HG03280 (cell line): Measurements from ENCODE around the gene SLC25A38.
A peak's percentile ranks its signal among the peaks of the same experiment; 100 is the strongest.
"Not testable (repeated sequence)": the region's sequence is repeated elsewhere in the genome, so short reads cannot be mapped to it uniquely, and the experiment has no call there.

Experiments used
- ATAC-seq: cut with Tn5 transposase; IDR thresholded peaks from one replicate; pipeline ENCODE4 v1.9.1; 2021; ENCODE audit warnings: mild to moderate bottlenecking, moderate library complexity; ENCODE audit not compliant: unreplicated experiment

The SLC25A38 gene

DNA sequence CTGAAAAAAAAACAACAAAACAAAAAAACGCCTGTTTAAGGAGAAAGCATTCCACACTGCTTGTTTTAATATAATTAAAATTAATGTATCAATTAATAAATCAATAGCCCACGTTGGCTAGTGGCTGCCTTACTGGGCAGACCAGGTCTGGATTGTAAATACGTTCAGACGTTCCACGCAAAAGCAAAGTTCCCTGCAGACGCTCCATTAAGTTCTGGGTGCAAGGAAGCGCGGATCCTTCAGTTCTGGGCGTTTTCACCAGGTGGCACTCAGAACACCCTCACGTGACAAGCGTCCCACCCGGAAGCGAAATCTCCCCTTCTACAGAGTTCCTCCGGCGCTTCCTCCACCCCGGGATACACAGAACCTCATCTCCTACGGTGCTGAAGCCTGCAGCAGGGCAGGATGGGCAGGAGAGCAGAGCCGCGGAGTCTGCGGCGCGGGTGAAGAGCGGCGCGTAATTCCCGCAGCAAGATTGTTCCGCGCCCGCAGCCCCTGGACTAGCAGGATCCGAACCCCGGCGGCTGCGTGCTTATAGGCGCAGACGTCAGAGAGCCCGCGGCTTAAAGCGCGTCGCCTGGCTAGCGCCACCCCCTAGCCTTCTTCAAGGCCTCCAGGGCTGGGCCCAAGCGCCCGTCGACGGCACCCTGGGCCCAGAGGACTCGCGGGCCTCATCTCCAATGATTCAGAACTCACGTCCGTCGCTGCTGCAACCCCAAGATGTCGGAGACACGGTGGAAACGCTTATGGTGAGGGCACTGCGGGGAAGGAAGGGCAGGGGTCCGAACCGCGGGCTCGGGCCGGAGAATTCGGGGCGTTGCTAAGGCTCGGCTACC is at the start of gene SLC25A38:
Gene SLC25A38, plus strand, starts transcription at position 326 of the 836 bp plus-strand sequence. Its CDS starts 355 bp downstream, at position 681.
- ATAC-seq, result peak; percentile 71

GRCh38 chr3:39333607-39334006 is 49.6 kb upstream of the SLC25A38 start:
- no peak for ATAC-seq

DNA sequence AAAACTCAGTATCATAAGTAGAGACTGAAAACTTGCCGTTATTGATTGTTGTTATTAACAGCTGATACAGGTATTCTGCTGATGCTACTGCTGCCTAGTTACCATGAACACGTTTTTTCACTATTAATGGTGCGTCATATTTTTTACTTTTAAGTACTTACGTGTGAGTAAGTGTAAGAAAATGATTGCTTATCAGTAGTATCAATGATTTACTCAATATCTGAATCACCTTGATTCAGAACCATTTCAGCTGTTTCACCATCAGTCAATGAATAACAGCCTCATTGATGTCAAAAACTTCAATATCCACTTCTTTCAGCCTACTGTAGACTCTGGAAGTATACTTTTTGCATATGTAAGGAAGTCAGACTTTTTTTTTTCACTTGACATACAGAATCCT is 49.0 kb upstream of the SLC25A38 start:
- no peak for ATAC-seq

- ATAC-seq, result no peak
Observed at GRCh38 chr3:39338201-39338600, 45.0 kb upstream of the SLC25A38 start.

DNA sequence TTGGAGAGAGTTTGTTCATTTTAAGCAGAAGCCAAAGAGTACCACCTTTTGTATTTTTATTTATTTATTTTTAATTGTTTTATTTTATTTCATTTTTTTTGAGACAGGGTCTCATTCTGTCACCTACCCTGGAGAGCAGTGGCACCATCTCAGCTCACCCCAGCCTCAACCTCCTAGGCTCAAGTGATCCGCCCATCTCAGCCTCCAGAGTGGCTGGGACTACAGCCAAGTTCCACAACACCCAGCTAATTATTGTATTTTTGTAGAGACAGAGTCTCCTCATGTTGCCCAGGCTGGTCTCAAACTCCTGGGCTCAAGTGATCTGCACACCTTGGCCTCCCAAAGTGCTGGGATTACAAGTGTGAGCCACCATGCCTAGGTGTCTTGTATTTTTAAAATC is 44.1 kb upstream of the SLC25A38 start:
- ATAC-seq, result no peak

- no peak for ATAC-seq
Observed at GRCh38 chr3:39343076-39343717, 40.0 kb upstream of the SLC25A38 start.

- no peak for ATAC-seq
Observed at GRCh38 chr3:39343760-39344159, 39.4 kb upstream of the SLC25A38 start.

DNA sequence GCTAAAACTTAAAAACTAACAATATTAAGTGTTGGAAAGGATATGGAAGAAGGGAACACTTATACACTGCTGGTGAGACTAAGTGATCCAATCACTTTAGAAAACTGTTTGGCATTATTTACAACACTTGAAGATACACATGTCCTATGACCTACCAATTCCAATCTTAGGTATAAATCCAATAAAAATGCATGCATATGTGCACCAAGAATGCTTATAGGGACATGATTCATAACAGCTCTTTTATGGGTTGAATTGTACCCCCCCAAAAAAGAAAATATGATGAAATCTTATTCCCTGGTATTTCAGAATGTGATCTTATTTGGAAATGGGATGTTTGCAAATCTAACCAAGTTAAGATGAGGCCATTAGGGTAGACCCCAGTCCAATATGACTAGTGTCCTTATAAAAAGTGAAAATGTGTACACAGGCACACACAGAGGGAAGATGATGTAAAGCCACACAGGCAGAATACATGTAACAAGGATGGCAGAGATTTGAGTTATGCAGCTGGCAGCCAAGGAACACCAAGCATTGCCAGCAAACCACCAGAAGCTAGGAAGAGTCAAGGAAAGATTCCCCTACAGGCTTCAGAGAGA is 38.3 kb upstream of the SLC25A38 start:
- ATAC-seq, result no peak

DNA sequence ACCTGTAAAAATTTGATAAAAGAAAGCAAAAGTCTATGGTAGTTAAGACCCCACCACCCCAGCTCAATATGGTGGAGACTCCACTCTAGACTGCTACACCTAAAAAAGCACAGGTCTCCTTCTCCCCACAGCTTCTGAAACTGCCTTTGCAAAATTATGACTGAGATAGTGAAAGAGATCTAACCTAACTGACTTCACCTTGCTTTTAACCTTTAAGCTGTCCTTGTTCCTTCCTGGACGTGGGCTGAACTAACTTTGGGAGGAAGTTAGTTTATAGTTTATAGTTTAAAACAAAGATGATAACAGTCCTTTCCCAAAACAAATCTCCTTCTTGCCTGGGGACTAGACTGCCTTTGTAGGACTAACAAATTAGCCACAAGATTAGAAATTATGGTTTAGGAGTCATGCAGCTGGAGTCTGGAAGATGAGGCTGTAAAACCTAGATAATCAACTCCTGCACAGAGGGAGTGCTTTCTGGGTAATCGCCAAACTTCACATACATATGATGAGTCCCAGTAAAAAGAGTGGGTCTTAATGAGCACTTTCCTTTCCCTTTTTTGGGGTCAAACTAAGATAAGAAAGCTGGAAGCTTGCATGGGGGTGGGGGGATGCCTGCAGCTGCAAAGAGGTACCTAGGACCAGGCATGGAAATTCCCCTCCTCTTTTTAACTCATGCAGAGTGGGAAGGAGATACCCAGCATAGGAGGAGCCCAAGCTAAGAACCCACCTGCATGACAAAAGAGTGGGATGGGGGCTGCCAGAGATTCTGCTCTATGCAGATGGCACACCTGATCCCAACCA is 36.2 kb upstream of the SLC25A38 start:
- ATAC-seq, result peak; percentile 79

DNA sequence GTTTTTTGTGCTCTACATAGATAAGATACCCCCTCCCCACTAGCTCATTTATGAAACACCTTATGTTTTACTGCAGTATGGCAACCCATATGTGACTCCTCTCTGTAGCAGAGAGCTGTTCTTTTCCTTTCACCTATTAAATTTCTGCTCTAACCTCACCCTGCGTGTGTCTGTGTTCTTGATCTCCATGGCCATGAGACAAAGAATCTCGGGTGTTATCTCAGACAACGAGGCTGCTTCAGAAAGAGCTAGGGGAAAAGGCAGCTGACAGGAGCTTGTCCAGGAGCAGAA is 35.6 kb upstream of the SLC25A38 start:
- ATAC-seq, result no peak

- no peak for ATAC-seq
Observed at GRCh38 chr3:39349080-39349479, 34.1 kb upstream of the SLC25A38 start.

DNA sequence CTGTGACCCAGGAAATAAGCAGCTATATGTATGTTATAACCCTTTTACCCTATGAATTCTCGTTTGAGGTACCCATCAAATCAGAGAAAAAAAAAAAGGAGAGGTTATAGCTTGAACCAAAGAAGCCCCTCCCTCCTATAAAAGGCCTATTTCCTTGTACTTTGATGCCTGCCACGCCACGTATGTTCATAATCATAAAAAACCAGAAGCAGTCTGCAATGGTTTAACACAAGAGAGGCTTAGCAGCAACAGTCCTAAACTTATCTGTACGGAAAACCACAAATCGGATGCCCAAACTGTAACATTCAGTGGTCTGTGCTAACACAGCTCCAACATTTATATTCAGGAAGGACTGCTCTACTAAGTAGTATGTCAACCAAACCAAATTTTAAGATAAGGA is 32.5 kb upstream of the SLC25A38 start:
- ATAC-seq, result no peak

DNA sequence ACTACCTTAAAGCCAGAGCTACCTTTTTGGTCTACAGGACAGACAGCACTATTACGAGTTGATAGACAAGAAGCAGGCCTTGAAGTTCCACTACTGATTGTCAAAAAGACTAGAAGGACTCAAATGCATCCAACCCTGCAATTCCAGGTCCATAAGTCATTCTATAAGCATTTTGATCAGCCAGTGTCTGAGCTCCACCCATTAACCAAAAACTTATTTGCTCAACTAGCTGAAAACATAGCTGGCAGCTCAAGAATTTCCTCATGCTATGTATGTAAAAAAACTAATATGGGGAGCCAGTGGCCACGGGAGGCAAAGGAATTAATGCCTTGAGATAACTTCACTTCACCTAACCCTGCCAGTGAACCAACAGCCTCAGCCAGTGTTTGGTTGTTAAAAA is 32.0 kb upstream of the SLC25A38 start:
- ATAC-seq, result not testable (repeated sequence)

DNA sequence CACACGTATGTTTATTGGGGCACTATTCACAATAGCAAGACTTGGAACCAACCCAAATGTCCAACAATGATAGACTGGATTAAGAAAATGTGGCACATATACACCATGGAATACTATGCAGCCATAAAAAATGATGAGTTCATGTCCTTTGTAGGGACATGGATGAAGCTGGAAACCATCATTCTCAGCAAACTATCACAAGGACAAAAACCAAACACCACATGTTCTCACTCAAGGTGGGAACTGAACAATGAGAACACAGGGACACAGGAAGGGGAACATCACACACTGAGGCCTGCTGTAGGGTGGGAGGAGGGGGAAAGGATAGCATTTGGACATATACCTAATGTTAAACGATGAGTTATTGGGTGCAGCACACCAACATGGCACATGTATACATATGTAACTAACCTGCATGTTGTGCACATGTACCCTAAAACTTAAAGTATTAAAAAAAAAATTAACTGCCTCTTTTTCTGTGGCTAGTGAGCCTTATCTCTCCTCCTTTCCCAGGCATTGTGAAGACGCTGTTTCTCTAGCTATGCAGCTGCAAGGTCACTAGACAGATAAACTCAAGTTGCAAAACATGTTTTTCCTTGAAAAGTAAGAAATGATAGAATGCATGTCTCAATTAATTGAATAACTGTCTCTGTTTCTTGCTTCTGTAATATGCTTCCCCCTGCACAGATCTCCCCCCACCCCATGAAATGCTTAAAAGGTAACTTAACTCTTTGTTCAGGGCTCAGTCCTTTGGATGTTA is 29.8 kb upstream of the SLC25A38 start:
- not testable (repeated sequence) for ATAC-seq

DNA sequence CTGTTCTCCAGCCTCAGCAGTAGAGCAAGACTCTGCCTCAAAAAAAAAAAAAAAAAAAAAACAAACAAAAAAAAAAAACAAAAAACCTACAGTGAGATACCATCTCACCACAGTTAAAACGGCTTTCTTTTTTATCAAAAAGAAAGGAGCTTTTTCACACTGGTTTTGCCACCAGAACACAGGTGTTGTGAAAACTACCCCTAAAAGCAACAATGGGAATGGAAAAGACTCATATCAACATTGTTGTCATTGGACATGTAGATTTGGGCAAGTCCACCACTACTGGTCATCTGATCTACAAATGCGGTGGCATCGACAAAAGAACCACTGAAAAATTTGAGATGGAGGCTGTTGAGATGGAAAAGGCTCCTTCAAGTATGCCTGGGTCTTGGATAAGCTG is 24.8 kb upstream of the SLC25A38 start:
- no peak for ATAC-seq

DNA sequence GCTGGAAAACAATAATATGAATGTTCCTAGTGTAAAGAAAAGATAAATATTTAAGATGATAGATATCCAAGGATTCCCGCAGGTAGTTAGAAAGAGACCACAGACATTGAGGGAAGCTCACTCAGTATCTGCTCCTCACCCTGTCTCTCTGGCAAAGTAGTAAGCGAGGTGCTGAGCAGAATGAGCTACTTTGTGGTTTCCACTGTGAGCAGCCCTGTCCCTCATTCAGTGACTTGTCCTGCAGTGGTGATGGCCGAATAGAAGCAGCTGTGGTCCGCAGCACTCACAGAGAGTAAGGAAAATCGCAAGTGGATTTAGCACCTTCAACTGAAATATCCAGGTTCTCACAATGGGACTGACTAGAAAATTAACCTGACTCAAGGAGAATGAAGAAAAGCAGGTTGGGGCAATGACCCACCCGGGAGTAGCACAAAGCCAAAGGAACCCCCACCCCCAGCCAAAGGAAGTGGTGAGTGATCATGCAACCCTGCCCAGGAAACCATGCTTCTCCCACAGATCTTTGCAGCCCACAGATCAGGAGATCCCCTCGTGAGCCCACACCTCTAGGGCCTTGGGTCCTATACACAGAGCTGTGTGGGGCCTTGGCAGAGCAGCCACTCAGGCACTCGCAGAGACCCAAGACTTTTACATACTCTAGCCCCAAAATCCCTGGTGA is 21.8 kb upstream of the SLC25A38 start:
- no peak for ATAC-seq

- ATAC-seq, result no peak
Observed at GRCh38 chr3:39362192-39362591, 21.0 kb upstream of the SLC25A38 start.

DNA sequence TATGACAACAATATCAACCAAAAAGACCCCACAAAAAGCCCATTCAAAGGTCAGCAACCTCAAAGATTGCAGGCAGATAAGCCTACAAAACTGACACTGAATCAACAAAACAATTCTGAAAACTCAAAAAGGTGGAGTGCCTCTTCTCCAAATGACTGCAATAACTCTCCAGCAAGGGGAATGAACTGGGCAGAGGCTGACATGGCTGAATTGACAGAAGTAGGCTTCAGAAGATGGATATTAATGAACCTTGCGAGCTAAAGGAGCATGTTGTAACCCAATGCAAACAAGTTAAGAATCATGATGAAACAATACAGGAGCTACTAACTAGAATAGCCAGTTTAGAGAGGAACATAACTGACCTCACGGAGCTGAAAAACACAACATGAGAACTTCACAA is 20.4 kb upstream of the SLC25A38 start:
- no peak for ATAC-seq

- ATAC-seq, result not testable (repeated sequence)
Observed at GRCh38 chr3:39370450-39370849, 12.7 kb upstream of the SLC25A38 start.

DNA sequence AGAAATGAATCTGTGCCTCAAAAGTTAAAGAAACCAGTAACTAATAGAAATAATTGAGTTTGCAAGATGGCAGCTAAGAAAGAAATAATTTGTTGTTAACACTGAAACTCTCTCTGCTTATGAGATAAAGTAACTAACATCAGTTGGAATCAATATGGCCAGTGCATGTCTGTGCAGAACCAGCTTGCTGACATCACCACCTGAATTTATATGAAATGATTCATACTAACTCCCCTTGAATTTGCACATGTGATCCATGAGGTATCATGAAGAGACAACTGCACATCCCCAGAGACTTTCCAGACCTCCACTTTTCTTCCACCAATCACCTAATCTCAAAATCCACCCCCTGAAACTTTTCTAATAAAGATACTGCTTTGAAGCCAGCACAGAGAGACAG is 10.3 kb upstream of the SLC25A38 start:
- ATAC-seq, result no peak
